Liver (tissue), 9 donors: ENCODE measurements around the gene TSC1. TPM values are rescaled to one million over a fixed set of nuclear protein-coding genes. Genes with fewer than 3 reads are reported as not detected.

Source experiments
- DNase-seq: peaks from one replicate; pipeline ENCODE4 v3.0.0-alpha.2; 2017; ENCODE audit warnings: low spot score
- H3K27ac ChIP-seq, 2 donors: one replicate each; pipeline ENCODE4 v1.7.0; 2013; ENCODE audit warnings: inconsistent platforms in 2 of 2, low read length in 2 of 2, control low read depth in 1 of 2, low read depth in 1 of 2, mild to moderate bottlenecking in 1 of 2
- H3K27me3 ChIP-seq, 4 donors: one replicate each; pipeline versions ENCODE4 v1.6.1 to v1.7.0; 2013; ENCODE audit warnings: low read length in 3 of 4, inconsistent platforms in 1 of 4, mild to moderate bottlenecking in 1 of 4, moderate library complexity in 1 of 4; ENCODE audit not compliant: control insufficient read depth in 4 of 4, insufficient read depth in 4 of 4
- H3K36me3 ChIP-seq, 4 donors: one replicate each; pipeline versions ENCODE4 v1.6.1 to v1.7.0; 2013; ENCODE audit warnings: low read length in 3 of 4, mild to moderate bottlenecking in 3 of 4, low read depth in 1 of 4, moderate library complexity in 1 of 4; ENCODE audit not compliant: control insufficient read depth in 4 of 4, insufficient read depth in 3 of 4
- H3K4me1 ChIP-seq, 4 donors: one replicate each; pipeline versions ENCODE4 v1.6.1 to v1.7.0; 2013; ENCODE audit warnings: low read length in 3 of 4, mild to moderate bottlenecking in 3 of 4, moderate library complexity in 1 of 4; ENCODE audit not compliant: control insufficient read depth in 4 of 4, insufficient read depth in 4 of 4
- H3K4me3 ChIP-seq, 3 donors: one replicate each; pipeline versions ENCODE4 v1.6.1 to v1.7.0; 2013; ENCODE audit warnings: low read length in 3 of 3, control low read depth in 1 of 3, low read depth in 1 of 3, mild to moderate bottlenecking in 1 of 3
- H3K9ac ChIP-seq, 2 donors: one replicate each; pipeline ENCODE4 v1.7.0; 2013; ENCODE audit warnings: low read length in 2 of 2, mild to moderate bottlenecking in 2 of 2, moderate library complexity in 2 of 2, control low read depth in 1 of 2, low read depth in 1 of 2
- H3K9me3 ChIP-seq, 4 donors: one replicate each; pipeline versions ENCODE4 v1.6.1 to v1.7.0; 2013; ENCODE audit warnings: low read length in 3 of 4; ENCODE audit not compliant: control insufficient read depth in 4 of 4
- ATF3 ChIP-seq: IDR thresholded peaks from 2 replicates; pipeline ENCODE4 v1.6.1; 2016; ENCODE audit warnings: antibody characterized with exemption
- CTCF ChIP-seq: fragments of 150-350 bp; IDR thresholded peaks from 2 replicates; pipeline ENCODE4 v1.5.1; 2017; ENCODE audit warnings: improper control_type of control experiment, low read depth, low read length; ENCODE audit not compliant: missing input control
- EGR1 ChIP-seq, 2 donors: IDR thresholded peaks; 2 replicates each; pipeline ENCODE4 v1.6.1; 2016 to 2018; ENCODE audit warnings: antibody characterized with exemption in 2 of 2, low read depth in 2 of 2
- FOXA1 ChIP-seq: IDR thresholded peaks from 2 replicates; pipeline ENCODE4 v1.6.1; 2016; ENCODE audit warnings: antibody characterized with exemption
- FOXA2 ChIP-seq: IDR thresholded peaks from 2 replicates; pipeline ENCODE4 v1.6.1; 2016; ENCODE audit warnings: antibody characterized with exemption
- GABPA ChIP-seq, 2 donors: IDR thresholded peaks in 1 of 2; conservative IDR thresholded peaks in 1 of 2; 2 replicates each; pipeline ENCODE4 v1.6.1; 2016; ENCODE audit warnings: antibody characterized with exemption in 2 of 2, mild to moderate bottlenecking in 1 of 2, moderate library complexity in 1 of 2
- HNF4A ChIP-seq, 2 donors: conservative IDR thresholded peaks; 2 replicates each; pipeline ENCODE4 v1.6.1; 2016; ENCODE audit warnings: antibody characterized with exemption in 2 of 2, mild to moderate bottlenecking in 2 of 2
- HNF4G ChIP-seq: IDR thresholded peaks from 2 replicates; pipeline ENCODE4 v1.6.1; 2016; ENCODE audit warnings: antibody characterized with exemption
- JUND ChIP-seq, 2 donors: IDR thresholded peaks; 2 replicates each; pipeline ENCODE4 v1.6.1; 2016; ENCODE audit warnings: antibody characterized with exemption in 2 of 2
- MAX ChIP-seq: IDR thresholded peaks from 2 replicates; pipeline ENCODE4 v1.6.1; 2016; ENCODE audit warnings: antibody characterized with exemption
- RAD21 ChIP-seq, 2 donors: IDR thresholded peaks; 2 replicates each; pipeline ENCODE4 v1.6.1; 2016; ENCODE audit warnings: antibody characterized with exemption in 2 of 2, mild to moderate bottlenecking in 2 of 2
- RXRA ChIP-seq, 2 donors: IDR thresholded peaks; 2 replicates each; pipeline ENCODE4 v1.6.1; 2017 to 2018; ENCODE audit warnings: antibody characterized with exemption in 2 of 2, mild to moderate bottlenecking in 1 of 2
- SP1 ChIP-seq: IDR thresholded peaks from 2 replicates; pipeline ENCODE4 v1.6.1; 2018; ENCODE audit warnings: antibody characterized with exemption, mild to moderate bottlenecking
- YY1 ChIP-seq: IDR thresholded peaks from 2 replicates; pipeline ENCODE4 v1.6.1; 2016; ENCODE audit warnings: antibody characterized with exemption, mild to moderate bottlenecking
- WGBS: extraction: QIAGEN DNeasy Blood & Tissue Kit; methylation state at CpG from one replicate; pipeline ENCODE4 v1.1.7; 2013; 5-methylcytosine and 5-hydroxymethylcytosine counted together
- polyA plus RNA-seq, 2 donors: library from polyadenylated mRNA; stranded (reverse) in 1 of 2; unstranded in 1 of 2; fragments of 200-250 nt in 1 of 2; fragments of >200 nt in 1 of 2; fragmentation: Nextera tagmentation in 1 of 2; extraction: Ambion mirVana in 1 of 2; gene quantifications; one replicate each; pipeline versions ENCODE4 v1.2.1 to v1.2.3, GENCODE V29; 2013 to 2015
- total RNA-seq, 2 donors: library from RNA; depleted of rRNA; stranded (reverse); fragments of >200 nt; gene quantifications; one replicate each; pipeline ENCODE4 v1.2.3, GENCODE V29; 2014
- TF ChIP-seq, protein P1 (sequence below): IDR thresholded peaks from 2 replicates; pipeline ENCODE4 v1.6.1; 2016; ENCODE audit warnings: antibody characterized with exemption, mild to moderate bottlenecking
- TF ChIP-seq, protein P2 (sequence below): IDR thresholded peaks from 2 replicates; pipeline ENCODE4 v1.6.1; 2016; ENCODE audit warnings: antibody characterized with exemption
- donor health status: healthy.
- donor health status: healthy.
- donor health status: healthy.
- donor health status: healthy.
- donor health status: healthy.

The TSC1 gene
- total and polyA plus RNA-seq, 4 donors, result 4.6 to 33.5 (median 15.6) TPM

DNA sequence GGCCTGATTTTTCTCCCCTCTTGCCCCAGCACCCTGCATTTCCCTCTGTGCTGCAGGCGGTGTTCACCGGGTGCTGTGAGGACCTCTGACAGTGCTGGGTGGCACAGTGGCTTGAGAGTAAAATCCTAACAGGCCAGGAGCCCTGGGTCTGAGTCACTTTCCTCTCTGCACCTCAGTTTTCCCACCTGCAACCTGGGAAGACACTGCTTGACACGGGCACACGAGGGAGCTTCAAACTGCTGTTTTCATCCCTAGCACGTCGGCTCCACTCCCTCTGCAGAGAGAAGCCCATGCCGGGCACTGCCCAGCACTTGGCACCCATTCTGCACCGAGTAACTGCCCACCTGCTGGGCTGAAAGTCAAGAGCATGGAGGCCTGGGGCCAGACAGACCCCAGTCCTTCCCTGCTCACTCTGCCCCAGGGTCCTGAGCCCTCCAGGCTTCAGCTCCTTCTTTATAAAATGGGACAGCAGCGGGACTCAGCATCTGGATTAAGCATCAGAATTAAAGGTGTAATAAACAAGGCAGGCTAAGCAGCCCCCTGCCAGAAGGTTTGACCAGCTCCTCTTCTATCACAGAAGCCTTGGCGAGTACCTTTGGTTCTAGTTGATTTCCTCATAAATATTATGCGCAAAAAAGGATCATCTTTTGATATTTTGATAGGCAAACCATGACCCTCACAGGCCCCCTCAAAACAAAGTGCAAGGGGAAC lies 39.2 kb upstream of the TSC1 start:
- Histone ChIP-seq H3K36me3 (no peaks in the 10 kb centered on the region), H3K9me3 (no peaks in the 10 kb centered on the region), H3K27me3 (peaks cover 0 to 3% (median 1%) of the 10 kb centered on the region in 4 donors), H3K4me1 (no peaks in the 10 kb centered on the region), H3K9ac (no peak overlapping the region), H3K4me3 (no peak overlapping the region), H3K27ac (no peak overlapping the region)
- WGBS, result 88% methylated on average over 11 of the region's 11 CpGs
- TF ChIP-seq GABPA (IDR thresholded peaks at IDR 0.05 in 1 of 2, conservative IDR thresholded peaks at IDR 0.05 in 1 of 2) (no peak), ATF3 (no peak), FOXA2 (no peak), MAX (no peak)
- DNase-seq, result no peak

GRCh38 chr9:132982458-132982857 lies 38.0 kb upstream of the TSC1 start:
- no peak overlapping the region for H3K4me3 ChIP-seq
- no peaks in the 10 kb centered on the region for H3K4me1 ChIP-seq
- H3K9ac ChIP-seq, result no peak overlapping the region
- H3K27me3 ChIP-seq, result peaks cover 0 to 3% (median 1%) of the 10 kb centered on the region in 4 donors
- H3K36me3 ChIP-seq, result no peaks in the 10 kb centered on the region
- no peak for DNase-seq
- WGBS, result 41% methylated on average over 8 of the region's 8 CpGs
- no peak overlapping the region for H3K27ac ChIP-seq
- TF ChIP-seq EGR1 (IDR thresholded peaks at IDR 0.05; ENCODE audit: low read depth in 2 of 2), result no peak
- TF ChIP-seq JUND (IDR thresholded peaks at IDR 0.05), result no peak
- no peak for TF ChIP-seq HNF4A (conservative IDR thresholded peaks at IDR 0.05)
- TF ChIP-seq RXRA (IDR thresholded peaks at IDR 0.05), result no peak
- TF ChIP-seq HNF4G, result no peak
- TF ChIP-seq GABPA (IDR thresholded peaks at IDR 0.05 in 1 of 2, conservative IDR thresholded peaks at IDR 0.05 in 1 of 2), result no peak
- TF ChIP-seq YY1, result no peak
- no peak for TF ChIP-seq SP1
- no peak for TF ChIP-seq ATF3
- no peak for TF ChIP-seq RAD21 (IDR thresholded peaks at IDR 0.05)
- no peak for TF ChIP-seq FOXA1
- no peaks in the 10 kb centered on the region for H3K9me3 ChIP-seq

DNA sequence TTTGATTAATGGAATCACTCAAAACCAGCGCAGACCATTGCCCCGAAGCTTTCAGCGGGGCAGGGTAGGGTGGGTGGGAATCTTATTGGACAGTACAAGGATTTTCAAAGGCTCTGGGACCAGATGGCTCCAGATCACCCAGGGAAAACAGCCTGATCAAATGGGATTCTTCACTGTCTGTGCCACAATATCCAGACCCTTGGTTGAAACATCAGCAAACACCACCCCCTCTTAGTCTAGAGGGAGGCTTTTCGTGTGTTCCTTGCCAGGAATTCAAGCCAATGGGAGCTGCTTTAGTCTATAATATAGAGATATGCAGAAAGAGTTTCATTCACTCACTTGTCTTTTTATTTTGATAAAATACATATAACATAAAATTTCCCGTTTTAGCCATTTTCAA lies 35.7 kb upstream of the TSC1 start:
- 79% methylated on average over 5 of the region's 5 CpGs for WGBS
- peaks cover 0 to 3% (median 1%) of the 10 kb centered on the region in 4 donors for H3K27me3 ChIP-seq
- TF ChIP-seq, protein P1, sequence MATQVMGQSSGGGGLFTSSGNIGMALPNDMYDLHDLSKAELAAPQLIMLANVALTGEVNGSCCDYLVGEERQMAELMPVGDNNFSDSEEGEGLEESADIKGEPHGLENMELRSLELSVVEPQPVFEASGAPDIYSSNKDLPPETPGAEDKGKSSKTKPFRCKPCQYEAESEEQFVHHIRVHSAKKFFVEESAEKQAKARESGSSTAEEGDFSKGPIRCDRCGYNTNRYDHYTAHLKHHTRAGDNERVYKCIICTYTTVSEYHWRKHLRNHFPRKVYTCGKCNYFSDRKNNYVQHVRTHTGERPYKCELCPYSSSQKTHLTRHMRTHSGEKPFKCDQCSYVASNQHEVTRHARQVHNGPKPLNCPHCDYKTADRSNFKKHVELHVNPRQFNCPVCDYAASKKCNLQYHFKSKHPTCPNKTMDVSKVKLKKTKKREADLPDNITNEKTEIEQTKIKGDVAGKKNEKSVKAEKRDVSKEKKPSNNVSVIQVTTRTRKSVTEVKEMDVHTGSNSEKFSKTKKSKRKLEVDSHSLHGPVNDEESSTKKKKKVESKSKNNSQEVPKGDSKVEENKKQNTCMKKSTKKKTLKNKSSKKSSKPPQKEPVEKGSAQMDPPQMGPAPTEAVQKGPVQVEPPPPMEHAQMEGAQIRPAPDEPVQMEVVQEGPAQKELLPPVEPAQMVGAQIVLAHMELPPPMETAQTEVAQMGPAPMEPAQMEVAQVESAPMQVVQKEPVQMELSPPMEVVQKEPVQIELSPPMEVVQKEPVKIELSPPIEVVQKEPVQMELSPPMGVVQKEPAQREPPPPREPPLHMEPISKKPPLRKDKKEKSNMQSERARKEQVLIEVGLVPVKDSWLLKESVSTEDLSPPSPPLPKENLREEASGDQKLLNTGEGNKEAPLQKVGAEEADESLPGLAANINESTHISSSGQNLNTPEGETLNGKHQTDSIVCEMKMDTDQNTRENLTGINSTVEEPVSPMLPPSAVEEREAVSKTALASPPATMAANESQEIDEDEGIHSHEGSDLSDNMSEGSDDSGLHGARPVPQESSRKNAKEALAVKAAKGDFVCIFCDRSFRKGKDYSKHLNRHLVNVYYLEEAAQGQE, result no peak
- TF ChIP-seq EGR1 (IDR thresholded peaks at IDR 0.05; ENCODE audit: low read depth in 2 of 2) (no peak), RXRA (IDR thresholded peaks at IDR 0.05) (no peak), FOXA1 (no peak), ATF3 (no peak), RAD21 (IDR thresholded peaks at IDR 0.05) (no peak), CTCF (no peak), YY1 (no peak), GABPA (IDR thresholded peaks at IDR 0.05 in 1 of 2, conservative IDR thresholded peaks at IDR 0.05 in 1 of 2) (no peak)
- TF ChIP-seq, protein P2, sequence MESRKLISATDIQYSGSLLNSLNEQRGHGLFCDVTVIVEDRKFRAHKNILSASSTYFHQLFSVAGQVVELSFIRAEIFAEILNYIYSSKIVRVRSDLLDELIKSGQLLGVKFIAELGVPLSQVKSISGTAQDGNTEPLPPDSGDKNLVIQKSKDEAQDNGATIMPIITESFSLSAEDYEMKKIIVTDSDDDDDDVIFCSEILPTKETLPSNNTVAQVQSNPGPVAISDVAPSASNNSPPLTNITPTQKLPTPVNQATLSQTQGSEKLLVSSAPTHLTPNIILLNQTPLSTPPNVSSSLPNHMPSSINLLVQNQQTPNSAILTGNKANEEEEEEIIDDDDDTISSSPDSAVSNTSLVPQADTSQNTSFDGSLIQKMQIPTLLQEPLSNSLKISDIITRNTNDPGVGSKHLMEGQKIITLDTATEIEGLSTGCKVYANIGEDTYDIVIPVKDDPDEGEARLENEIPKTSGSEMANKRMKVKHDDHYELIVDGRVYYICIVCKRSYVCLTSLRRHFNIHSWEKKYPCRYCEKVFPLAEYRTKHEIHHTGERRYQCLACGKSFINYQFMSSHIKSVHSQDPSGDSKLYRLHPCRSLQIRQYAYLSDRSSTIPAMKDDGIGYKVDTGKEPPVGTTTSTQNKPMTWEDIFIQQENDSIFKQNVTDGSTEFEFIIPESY, result no peak

More for the DNA sequence above, 35.7 kb upstream of the TSC1 start:
- no peak overlapping the region for H3K27ac ChIP-seq
- no peaks in the 10 kb centered on the region for H3K9me3 ChIP-seq
- no peaks in the 10 kb centered on the region for H3K4me1 ChIP-seq
- no peak overlapping the region for H3K4me3 ChIP-seq
- H3K9ac ChIP-seq, result no peak overlapping the region
- DNase-seq, result no peak
- no peaks in the 10 kb centered on the region for H3K36me3 ChIP-seq
